Erythroblast (primary cell): Measurements from ENCODE around the gene SNRK.

Experiments used
- DNase-seq, 2 experiments: peaks; one replicate each; lab custom pipeline; 2025; lab: John Stamatoyannopoulos, UW
- GATA1 ChIP-seq: IDR thresholded peaks from 2 replicates; pipeline ENCODE4 v1.6.1; 2011; ENCODE audit warnings: low read depth, mild to moderate bottlenecking, control low read depth, low read length, moderate library complexity
- POLR2A ChIP-seq: IDR thresholded peaks from 2 replicates; pipeline ENCODE4 v1.6.1; 2011; ENCODE audit warnings: mild to moderate bottlenecking, low read length

The SNRK gene

DNA sequence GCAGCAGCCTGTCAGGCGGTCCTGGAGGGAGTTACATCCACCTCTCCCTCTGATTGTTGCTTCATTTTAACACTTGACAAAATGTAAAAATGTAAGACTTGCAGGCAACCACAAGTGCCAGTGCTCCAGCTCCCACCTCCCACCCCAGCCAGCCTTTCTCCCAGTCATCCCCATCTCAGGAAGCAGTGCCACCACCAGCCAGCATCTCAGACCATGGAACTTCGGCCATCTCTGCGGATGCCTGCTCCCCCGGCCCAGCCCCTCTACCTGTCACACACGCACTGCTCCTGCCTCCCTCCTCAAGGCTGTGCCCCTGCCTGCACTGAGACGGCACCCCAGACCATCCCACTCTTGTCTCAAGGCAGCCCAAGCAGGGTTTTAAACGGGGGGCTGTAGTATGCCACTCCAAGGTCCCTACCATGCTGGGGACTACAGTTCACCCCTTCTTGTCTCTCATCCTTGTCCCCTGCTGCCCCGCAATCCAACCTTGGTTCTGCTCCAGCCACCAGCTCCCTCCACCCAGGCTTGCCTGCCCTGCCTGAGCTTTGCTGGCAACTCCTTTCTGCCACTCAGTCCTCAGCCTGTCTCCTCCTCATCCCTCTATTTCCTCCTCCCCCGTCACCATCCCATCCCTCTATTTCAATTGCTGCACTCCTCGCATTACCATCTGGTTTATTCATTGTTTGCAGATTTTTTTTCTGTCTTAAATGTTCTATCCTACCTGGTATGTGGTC, 85.8 kb downstream of the SNRK start:
- no peak for DNase-seq
- no peak for TF ChIP-seq GATA1
- TF ChIP-seq POLR2A: no peak

- TF ChIP-seq GATA1: no peak
- TF ChIP-seq POLR2A: no peak
- no peak for DNase-seq
These were observed 86.6 kb downstream of the SNRK start for GRCh38 chr3:43372809-43373559.

- TF ChIP-seq GATA1: no peak
- no peak for TF ChIP-seq POLR2A
- DNase-seq: no peak
These were observed 87.2 kb downstream of the SNRK start for GRCh38 chr3:43373560-43373928.

- TF ChIP-seq GATA1 (no peak), POLR2A (no peak)
- DNase-seq: peak; percentile 35 to 63
These were observed 92.0 kb downstream of the SNRK start for GRCh38 chr3:43378066-43378935.

- no peak for DNase-seq
- no peak for TF ChIP-seq POLR2A
- TF ChIP-seq GATA1: no peak
These were observed 93.0 kb downstream of the SNRK start for GRCh38 chr3:43379343-43379742.

DNA sequence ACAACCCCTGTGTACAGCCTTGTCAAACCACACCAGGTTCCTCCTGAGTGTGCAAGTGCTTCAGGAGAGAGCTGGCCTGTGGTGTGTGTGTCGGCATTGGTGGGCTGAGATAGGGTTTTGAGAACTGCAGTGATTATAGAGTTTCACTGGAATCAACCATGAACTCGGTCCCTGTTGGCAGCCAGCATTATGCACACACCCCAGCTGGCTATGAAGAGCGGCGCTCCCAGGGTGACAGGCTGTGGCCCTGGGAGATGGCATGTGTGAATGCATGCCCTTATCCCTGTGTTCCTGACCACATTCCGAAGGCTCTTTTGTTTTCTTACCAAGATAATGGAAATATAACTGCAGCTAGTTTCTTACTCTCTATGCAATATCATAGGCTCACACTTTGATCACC, 101.8 kb downstream of the SNRK start:
- TF ChIP-seq GATA1: no peak

GRCh38 chr3:43388915-43389314, 102.6 kb downstream of the SNRK start:
- no peak for TF ChIP-seq GATA1
- TF ChIP-seq POLR2A: no peak
- DNase-seq: peak in 1 of 2 experiments; percentile 15

More for the DNA sequence above, 101.8 kb downstream of the SNRK start:
- DNase-seq: no peak

DNA sequence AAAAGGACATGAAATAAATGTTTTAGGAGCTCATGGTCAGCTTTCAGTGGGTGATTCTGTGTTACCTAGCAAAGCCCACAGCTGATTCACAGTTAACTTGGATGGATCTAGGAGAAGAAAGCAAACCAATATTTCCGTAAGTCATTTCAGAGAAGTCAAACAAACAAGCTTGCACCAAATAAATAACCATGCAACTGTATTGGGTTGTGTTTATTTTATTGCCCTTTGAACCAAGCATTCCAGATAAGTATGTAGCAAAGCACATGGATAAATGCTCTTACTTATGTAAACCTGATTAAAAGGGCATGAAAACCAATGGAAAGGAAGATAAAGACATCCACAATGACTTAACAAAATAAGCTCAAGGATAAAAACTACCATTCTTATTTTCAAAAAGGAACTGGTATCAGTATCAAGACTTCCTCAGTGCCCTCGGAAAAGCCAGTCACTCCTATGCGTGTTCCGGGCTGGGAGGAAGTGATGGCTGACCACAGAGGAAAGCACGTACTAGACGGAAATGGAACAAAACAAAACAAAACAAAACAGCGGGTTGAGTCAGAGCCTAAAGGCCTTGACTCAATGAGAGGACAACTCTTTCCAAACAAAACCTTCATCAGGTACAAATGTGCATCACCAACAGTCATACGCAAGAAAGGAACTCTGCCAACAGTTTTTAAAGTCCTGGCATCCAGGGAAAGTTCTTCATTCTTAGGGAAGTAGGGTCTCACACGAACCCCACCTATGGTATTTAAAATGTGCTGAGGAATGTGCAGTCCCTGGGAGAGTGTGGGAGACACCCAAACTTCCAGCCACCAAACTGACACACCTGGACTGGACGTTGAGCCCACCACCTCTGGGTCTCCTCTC, 103.3 kb downstream of the SNRK start:
- no peak for TF ChIP-seq GATA1
- DNase-seq: peak; percentile 15 to 21

DNA sequence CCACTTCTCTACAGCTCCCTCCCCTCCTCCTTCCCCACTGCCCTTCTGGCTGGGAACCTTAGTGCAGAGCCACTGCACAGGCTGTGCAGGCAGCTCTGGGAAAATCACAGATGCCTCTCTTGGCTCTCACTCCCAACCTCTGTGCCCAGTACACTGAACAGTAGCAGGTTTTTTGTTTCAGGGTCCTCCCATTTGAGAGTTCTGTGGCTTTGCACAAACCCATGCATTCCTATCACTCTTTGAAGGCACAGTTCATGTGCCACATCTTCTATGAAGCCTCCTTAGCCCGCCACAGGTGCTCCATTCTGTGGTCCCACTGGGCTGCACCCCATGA, 103.9 kb downstream of the SNRK start:
- no peak for TF ChIP-seq POLR2A
- TF ChIP-seq GATA1: no peak
- no peak for DNase-seq

DNA sequence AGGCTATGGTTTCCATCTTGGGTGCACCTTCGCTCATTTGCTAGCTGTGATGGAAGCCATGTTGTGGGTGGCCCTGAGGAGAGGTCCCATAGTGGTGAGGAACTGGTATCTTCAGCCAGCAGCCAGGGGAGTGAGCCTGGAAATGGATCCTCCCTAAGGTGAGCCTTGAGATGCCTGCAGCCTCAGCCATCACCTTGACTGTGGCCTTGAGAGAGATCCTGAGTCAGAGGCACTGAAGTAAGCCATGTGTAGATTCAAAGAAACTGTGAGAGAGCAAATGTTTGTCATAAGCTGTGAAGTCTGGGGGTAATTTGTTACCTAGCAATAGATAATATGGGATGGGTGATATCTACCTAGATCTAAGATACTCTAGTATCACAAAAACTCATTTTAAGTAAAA, 105.3 kb downstream of the SNRK start:
- TF ChIP-seq POLR2A (no peak), GATA1 (no peak)
- no peak for DNase-seq

DNA sequence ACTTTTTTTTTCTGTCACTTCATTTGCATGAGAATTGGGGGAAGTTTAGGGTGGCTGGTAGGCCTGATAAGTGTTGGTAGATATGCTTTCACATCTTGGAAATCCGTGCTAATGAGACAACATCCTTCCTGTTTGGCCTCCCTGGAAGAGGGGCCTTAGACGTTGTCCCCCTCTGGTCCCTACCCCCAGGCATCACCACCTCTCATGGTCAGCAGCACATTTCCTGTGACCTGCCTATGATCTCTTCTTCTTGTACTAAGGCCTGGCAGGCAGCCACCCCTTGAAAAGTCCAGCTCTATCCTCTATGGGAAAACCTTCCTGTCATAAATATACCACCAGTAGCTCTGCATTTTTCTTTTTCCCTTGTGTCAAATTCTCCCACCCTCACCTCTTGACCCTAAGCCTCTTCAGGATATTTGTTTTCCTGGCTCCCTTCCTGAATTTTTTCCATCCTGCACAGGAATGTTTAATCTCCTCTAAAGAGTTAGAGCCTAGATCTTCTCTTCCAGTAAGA, 107.8 kb downstream of the SNRK start:
- DNase-seq: no peak
- TF ChIP-seq POLR2A (no peak), GATA1 (no peak)

DNA sequence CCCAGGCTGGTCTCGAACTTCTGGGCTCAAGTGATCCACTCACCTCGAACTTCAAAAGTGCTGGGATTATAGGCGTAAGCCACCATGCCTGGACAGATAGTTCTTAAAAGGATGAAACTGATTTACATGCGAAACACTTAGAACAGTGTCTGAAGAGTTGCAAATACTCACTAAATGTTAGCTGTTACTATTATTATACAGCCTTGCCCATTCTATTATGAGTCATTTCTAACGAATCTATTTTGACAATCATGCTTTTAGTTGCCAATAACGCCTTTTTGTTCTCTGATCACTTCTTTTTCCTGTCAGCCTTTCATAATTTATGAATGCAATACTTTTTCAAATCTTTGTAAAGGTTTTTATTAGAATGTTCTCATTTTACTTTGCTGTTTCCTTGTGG, 112.7 kb downstream of the SNRK start:
- DNase-seq: no peak
- TF ChIP-seq GATA1 (no peak), POLR2A (no peak)

- TF ChIP-seq GATA1: no peak
- no peak for TF ChIP-seq POLR2A
- no peak for DNase-seq
These were observed 113.8 kb downstream of the SNRK start for GRCh38 chr3:43400167-43400566.
